Stimulated activated CD8-positive, alpha-beta memory T cell treated with anti-CD3 and anti-CD28 coated beads, Interleukin-2, amount 100 ng/mL, for 48 hours (primary cell): ENCODE results near the gene HOXB5.

Experiments used
- DNase-seq, 2 donors: peaks; one replicate each; pipeline ENCODE4 v3.0.0-alpha.2; 2020; ENCODE audit warnings: low read depth in 2 of 2

HOXB5 gene

GRCh38 chr17:48615963-48616716 is 22.6 kb upstream of the HOXB5 start:
- no peak for DNase-seq

DNA sequence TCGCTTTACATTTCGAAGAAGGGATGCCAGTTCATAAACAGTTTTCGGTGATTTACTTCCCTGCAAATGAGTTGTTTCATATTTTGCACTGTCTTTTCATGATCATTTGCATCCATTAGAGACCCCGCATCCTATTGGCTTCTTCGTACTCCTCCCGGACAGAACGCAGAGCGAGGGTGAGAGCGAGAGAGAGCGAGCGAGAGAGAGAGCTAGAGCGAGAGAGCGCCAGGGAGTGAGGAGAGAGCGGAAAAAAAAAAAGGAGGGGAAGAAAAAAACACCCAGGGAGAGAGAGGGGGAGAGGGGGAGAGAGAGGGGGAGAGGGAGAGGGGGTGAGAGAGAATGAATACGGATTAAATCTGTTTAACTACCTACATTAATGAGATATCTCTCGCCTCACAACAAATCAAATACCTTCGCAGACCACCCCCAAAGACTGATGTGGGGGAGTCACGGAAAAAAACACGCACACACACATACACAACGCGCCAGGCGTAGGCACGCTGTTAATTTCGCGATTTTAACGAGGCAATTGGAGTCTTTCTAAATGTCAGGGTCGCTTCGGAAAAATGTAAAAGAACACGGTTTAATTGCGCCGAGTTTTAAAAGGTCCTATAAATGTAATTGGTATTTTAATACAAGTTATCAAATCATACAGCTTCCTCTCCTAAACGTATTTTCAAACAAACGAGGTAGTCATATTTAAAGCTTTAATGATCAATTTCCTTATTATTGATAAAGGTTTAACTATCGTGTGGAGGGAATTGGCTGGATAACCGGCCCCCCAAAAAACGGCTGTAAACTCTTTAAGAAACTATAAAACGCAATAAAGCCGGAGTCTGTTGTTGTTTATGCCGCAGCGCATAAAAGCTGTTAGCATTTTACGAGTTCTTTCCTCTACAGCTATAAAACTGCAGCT is 21.7 kb upstream of the HOXB5 start, which contains the start of gene HOXB8:
Gene HOXB8, minus strand, starts transcription at position 246 of the 916 bp plus-strand sequence. CDS start 588 bp downstream, outside the sequence.
- DNase-seq: no peak

GRCh38 chr17:48613862-48614694 is 20.5 kb upstream of the HOXB5 start:
- no peak for DNase-seq

DNA sequence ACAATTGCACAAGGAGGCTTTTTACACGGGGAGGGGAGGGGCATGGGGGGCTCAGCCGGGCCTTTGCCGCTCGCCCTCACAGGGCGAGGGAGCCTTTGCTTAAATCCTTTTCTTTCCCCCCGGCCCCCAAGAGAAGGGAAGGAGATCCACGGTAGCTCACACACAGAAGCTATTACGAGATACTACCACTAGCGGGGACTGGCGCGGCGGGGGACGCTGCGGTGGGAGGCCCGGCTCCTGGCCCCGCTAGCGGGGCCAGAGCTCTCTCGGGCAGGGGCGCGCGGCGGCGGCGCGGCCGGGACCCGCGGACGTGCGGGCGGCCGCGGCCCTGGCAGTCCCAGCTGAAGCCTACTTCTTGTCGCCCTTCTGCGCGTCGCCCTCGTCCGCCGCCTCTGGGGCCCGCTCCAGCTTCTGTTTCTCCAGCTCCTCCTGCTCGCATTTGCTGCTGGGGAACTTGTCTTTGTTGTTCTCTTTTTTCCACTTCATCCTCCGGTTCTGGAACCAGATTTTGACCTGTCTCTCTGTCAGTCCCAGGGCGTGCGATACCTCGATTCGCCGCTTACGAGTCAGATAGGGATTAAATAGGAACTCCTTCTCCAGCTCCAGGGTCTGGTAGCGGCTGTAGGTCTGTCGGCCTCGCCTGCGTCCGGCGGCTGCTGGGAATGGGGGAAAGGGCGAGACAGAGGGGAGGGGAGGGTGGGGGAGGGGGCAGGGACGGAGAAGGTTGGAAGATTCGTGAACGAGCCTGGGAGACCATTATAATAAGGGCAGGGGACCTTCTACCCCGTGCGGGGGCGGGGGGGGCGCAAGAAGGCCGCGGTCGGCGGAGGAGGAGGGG is 19.5 kb upstream of the HOXB5 start:
- no peak for DNase-seq

DNA sequence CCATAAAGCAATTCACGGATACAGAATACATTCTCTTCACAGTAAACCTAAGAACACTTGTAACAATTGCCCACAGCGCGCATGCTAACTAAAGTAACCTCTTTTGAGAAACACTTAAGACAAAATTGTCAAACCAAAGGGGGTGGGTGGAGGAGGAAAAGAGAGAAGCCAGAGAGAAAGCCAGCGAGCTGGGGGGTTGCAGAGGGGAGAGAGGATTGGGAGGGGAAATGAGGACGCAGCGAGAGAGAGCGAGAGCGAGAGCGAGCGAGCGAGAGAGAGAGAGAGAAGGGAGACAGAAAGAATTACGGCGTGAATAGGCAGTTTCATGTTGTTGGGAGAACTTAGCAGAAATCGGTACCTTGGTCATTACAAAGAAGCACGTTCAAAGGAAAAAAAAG is 18.9 kb upstream of the HOXB5 start:
- DNase-seq: no peak

- DNase-seq: no peak
These were observed 18.3 kb upstream of the HOXB5 start for GRCh38 chr17:48611681-48612455.

DNA sequence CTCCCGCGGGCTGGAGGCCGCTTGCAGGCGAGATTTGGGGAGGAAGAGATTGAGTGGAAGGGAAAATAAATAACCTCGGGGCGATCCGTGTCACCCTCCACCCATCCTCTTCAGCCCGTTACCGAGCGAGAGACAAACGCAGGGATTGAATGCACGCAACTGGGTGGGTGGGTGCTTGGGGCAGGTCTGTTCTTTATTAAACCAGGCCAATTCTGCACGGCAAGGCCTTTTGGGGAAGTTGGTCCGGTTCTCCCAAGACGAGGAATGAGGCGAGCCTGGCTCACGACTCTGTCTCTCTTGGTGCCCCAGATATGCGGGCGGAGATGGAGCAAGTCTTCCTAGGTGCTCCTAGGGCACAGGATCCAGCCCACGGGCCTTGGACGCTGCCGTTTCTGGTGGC is 17.6 kb upstream of the HOXB5 start:
- no peak for DNase-seq

- peak; percentile 62 to 68 for DNase-seq
These were observed 17.0 kb upstream of the HOXB5 start, which contains the start of gene HOXB7 for GRCh38 chr17:48610282-48611211. HOXB7 (minus strand) TSS chr17:48611017; CDS start chr17:48610918, 99 bp downstream.

DNA sequence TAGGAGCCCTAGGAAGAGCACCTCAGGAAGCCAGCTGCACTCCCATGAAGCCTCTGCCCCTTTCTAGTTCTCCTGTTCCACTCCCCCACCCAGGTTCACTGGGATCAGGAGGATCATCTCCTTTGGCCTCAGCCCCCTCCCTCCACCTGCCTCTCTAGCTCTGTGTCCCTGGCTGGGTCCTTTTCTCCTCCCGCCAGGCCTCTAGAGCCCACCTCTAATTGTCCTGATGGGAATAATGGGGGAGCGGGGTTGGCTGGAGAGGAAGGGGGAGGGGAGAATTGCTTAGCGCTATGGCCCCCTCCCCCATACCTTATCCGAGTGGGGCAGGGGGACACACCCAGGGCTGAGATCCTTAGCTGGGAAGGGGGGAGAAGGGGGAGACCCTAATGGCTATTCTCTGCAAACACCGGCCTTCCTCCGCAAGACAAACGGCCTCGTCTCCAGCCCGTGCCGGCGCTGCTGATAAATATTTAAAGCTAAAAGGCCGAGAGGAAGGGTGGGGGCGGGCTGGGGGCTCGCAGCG is 16.2 kb upstream of the HOXB5 start:
- no peak for DNase-seq

DNA sequence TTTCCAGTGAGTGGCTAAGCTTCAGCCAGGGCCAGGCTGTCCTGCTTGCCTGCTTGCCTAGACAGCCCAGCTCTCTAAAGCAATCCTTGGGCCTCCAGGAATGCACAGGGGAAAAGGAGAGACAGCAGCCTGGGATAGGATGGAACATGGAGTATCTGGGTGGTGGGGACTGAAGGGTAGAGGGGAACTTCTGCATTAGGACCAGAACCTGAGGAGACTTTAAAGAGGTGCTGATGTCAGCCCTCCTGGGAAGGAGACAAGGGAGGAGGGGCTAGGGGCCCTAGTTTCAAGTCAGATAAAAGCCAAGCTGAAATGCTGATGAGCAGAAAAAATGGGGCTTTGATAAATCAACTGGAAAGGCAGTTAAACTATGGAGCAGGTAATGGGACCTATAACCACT is 15.5 kb upstream of the HOXB5 start:
- no peak for DNase-seq

DNA sequence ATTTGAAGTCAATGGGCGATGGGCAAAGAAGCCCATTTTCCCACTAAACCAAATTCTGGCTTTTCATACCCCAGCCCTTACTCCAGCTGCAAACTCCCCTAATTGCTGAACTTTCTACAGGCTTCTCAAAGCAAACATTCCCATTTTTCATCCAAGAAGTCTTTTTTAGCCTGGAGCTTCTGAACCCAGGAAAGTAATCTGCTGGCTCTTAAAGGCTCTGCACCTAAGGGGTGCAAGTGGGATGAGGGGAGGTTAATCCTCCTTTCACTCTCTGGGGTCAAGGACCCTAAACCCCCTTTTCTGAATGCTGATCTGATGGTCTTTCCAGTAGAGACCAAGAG is 14.9 kb upstream of the HOXB5 start:
- DNase-seq: no peak

DNA sequence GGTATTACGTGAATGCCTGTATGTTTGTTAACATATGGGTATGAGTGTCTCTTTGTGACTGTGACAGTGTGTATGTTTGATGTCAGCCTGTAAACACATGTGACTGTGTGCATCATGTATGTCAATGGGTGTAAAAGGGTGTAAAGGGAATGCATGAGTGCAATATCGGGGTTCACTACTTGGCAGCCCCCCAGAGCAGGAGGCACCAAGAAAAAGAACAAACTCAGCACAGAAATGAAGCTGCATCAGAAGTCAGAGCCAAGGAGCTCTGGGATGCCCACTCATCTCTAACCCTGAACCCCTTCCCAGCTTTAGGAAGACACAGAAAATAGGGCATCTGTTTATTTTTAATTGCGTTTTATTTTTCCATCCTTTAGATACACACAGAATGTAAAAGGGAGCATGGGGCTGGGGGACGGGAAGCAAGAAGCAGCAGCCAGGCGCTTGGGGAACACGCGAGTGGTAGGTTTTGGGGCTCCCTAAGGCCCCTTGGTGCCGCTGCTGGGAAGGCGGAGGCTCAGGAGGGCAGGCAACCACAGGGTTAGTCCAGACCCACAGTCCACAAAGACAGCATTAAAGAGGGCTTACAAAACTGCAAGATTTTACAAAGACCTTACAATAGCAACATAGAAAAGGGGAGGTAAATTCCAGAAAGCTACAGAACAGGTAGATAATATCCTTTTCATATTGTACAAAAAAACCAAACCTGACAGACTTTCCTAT is 13.5 kb upstream of the HOXB5 start:
- DNase-seq: no peak

DNA sequence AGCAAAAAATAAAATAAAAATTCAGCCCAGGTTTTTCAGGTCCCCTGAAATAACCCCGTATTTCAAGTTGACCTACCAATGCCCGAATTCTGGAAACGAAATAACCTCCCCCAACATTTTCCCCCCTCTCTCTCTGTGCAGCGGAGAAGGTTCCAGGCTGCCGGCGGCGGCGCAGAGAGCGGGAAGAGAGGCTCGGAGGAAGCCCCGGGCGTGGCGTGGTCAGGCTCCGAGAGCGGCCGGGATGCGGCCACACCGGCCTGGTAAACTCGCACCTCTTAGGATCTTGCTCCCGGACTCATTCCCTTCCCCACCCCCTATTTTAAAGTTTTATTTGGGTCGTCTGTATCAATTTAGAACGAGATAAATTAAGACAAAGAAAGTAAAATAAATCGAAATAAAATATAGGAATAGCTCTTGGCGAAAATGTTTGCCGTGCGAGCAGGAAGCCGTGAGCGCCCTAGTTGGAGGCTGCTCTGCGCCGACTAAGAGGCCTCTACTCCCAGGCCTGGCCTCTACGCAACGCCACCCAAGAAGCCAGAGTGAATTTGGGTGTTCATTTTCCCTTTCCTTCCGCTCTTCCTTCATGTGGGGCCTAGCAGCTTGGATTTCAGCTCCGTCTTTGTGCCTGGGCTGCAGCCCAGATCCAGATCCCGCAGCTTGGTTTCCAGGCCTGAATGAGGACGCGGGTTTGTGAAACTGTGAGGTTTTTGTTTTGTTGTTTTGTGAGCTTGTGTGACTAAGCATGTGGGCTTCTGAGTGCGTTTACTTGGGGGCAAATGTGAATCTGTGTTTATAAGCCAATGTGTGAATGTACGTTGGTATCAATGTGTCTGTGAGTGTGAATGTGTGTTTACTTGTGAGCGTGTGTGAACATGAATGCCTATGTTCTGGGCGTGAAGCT is 12.7 kb upstream of the HOXB5 start:
- DNase-seq: no peak

DNA sequence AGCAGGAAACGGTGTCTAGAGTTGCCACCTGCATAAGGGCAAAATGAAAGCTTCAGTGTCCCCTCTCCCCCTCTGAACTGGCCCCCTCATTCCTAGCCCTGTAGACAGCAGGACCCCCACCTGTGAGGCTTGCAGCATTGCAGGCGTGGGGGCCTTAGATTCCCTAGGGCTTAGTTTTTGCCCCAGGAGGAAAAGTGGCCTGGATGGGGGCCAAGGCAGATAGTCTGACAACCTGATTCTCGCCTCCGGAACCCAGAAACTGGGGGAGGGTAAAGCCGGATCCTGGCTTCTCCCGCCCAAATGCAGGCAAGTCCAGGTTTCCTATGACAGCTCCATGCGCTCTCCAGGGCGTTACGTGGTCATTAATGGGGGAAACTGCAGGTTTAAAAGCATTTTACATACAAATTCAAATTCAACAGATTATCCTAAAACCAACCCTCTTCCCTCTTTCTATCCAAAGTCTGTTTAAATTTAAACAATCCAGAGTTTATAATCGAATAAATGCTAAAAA is 11.9 kb upstream of the HOXB5 start:
- no peak for DNase-seq

DNA sequence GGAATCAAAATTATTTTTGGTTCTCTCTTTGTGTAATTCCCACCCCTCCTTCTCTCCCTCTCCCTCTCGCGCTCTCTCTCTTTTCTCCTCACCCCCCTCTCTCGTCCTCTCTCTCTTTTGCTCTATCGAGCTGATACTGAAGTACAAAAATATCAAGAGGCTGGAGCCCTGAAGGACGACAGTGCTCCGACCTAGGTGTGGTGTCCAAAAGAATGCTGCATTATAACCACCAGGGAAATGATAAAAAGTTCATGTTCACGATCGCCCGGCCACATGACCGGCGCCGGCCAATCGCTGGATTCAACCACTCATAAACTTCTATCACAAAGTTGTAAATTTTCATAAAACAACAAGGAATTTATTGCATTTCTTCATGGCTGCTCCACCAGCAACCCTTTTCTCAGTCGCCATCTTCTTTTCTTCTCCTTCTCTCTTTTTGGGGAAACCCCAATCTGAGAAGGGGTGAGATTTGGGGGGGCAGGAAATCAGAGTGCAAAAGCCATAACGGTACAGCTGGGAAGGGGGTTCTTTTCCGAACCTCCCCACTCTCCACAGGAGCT is 11.3 kb upstream of the HOXB5 start, which contains the start of gene HOXB6:
Gene HOXB6, minus strand, starts transcription at position 217 of the 560 bp plus-strand sequence. CDS start 6,836 bp downstream, outside the sequence.
- DNase-seq: no peak

DNA sequence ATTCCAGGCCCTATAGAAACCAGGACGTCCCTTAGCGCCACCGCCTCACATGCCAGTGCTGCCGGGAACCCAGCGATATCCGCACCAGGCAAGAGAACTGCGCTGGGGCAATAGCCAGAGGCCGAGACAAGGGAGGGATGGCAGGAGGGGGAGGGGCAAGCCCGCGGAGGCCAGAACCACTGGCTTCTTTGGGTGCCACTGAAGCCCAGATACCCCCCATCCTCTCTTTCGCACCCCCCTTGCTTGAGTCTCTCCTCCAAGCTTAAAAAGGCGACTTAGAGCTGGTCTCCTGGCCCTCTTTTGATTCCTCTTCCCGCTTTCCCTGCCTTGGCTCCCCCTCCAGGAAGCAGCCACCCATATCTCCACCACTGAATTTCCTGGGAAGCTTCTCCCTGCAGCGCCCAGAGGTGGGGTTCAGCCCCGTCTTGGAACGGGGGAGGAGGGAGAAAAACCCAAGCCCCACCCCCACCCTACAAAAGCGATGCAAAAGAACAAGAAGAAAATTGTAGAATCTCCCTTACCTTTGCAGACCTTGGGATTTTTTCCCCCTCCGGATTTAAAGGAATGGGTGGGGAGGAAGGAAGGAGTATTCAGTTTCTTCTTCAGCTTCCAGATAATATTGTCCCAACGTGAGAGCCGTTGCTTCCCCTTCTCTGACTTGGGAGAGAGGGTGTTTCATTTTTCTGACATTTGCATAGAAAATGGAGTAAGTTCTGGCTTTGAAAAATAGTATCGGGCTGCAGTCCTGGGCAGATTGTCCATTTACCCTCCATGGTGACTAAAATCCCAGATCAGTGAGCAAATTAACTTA is 10.6 kb upstream of the HOXB5 start:
- DNase-seq: no peak
